IMR-90 (cell line): ENCODE data around the gene NBPF1. TPM values are rescaled to one million over a fixed set of nuclear protein-coding genes. Genes with fewer than 3 reads are reported as not detected.

Experiments
- ATAC-seq: fragments of 200-7000 bp; cut with Tn5 transposase; 2 replicates; pipeline ENCODE4 v1.9.1; 2020; ENCODE audit warnings: low read depth, mild to moderate bottlenecking, moderate library complexity
- BruUV-seq: library from RNA; stranded (reverse); fragments of 400-500 nt; replicated peaks from 2 replicates; lab custom pipeline; 2021; lab: Mats Ljungman, UMichigan
- CTCF ChIA-PET: fragments of 300-600 bp; formaldehyde crosslinking; extraction: SDS; loops from one replicate; lab custom pipeline; 2021; ENCODE audit warnings: antibody characterized with exemption; lab: Yijun Ruan, JAX
- POLR2A ChIA-PET: fragments of 300-600 bp; sonication (Branson Sonifier 250); formaldehyde crosslinking; loops from one replicate; lab custom pipeline; 2022; ENCODE audit warnings: antibody characterized with exemption; ENCODE audit not compliant: unreplicated experiment; lab: Charles Lee
- DNase-seq: peaks from one replicate; pipeline ENCODE4 v3.0.0; 2013
- H2AFZ ChIP-seq: replicated peaks from 2 replicates; pipeline ENCODE3; 2013; ENCODE audit warnings: low read length, mild to moderate bottlenecking; ENCODE audit not compliant: poor library complexity
- H2AK5ac ChIP-seq: 2 replicates; pipeline ENCODE4 v1.6.1; 2013; ENCODE audit warnings: low read depth, low read length, inconsistent platforms
- H2AK9ac ChIP-seq: replicated peaks from 2 replicates; pipeline ENCODE3; 2013; ENCODE audit warnings: mild to moderate bottlenecking, low read depth, low read length, moderate library complexity; ENCODE audit not compliant: poor library complexity
- H2BK120ac ChIP-seq: 2 replicates; pipeline ENCODE4 v1.6.1; 2013; ENCODE audit warnings: low read depth, low read length, inconsistent platforms
- H2BK15ac ChIP-seq: 3 replicates; pipeline ENCODE4 v1.6.1; 2013; ENCODE audit warnings: low read depth, low read length, inconsistent platforms
- H2BK20ac ChIP-seq: 2 replicates; pipeline ENCODE4 v1.6.1; 2013; ENCODE audit warnings: low read depth, mild to moderate bottlenecking, inconsistent platforms, low read length, moderate library complexity
- H2BK5ac ChIP-seq: 2 replicates; pipeline ENCODE4 v1.6.1; 2013; ENCODE audit warnings: mild to moderate bottlenecking, low read depth, low read length, inconsistent platforms; ENCODE audit not compliant: poor library complexity, severe bottlenecking
- H3K14ac ChIP-seq: replicated peaks from 2 replicates; pipeline ENCODE4 v1.6.1; 2013; ENCODE audit warnings: low read depth, low read length, inconsistent platforms
- H3K18ac ChIP-seq: 2 replicates; pipeline ENCODE4 v1.6.1; 2013; ENCODE audit warnings: low read depth, low read length, control low read depth
- H3K23ac ChIP-seq: 2 replicates; pipeline ENCODE4 v1.6.1; 2013; ENCODE audit warnings: low read depth, low read length, inconsistent platforms
- H3K27ac ChIP-seq: 2 replicates; pipeline ENCODE4 v1.5.1; 2013; ENCODE audit warnings: mild to moderate bottlenecking, control low read depth, low read length; ENCODE audit not compliant: insufficient read depth
- H3K27me3 ChIP-seq: 2 replicates; pipeline ENCODE4 v1.6.1; 2013; ENCODE audit warnings: low read length; ENCODE audit not compliant: control insufficient read depth, insufficient read depth
- H3K36me3 ChIP-seq: 2 replicates; pipeline ENCODE4 v1.6.1; 2013; ENCODE audit warnings: low read length, mixed read lengths; ENCODE audit not compliant: control insufficient read depth, insufficient read depth
- H3K4ac ChIP-seq: 2 replicates; pipeline ENCODE4 v1.6.1; 2013; ENCODE audit warnings: low read depth, low read length, inconsistent platforms
- H3K4me1 ChIP-seq: 2 replicates; pipeline ENCODE4 v1.6.1; 2013; ENCODE audit warnings: low read length, mixed read lengths; ENCODE audit not compliant: control insufficient read depth, insufficient read depth
- H3K4me2 ChIP-seq: 2 replicates; pipeline ENCODE4 v1.6.1; 2013; ENCODE audit warnings: low read depth, mild to moderate bottlenecking, control low read depth, low read length, moderate library complexity
- H3K4me3 ChIP-seq: 2 replicates; pipeline ENCODE4 v1.5.1; 2013; ENCODE audit warnings: low read depth, mild to moderate bottlenecking, control low read depth, low read length, moderate library complexity; ENCODE audit not compliant: insufficient read depth
- H3K56ac ChIP-seq: 2 replicates; pipeline ENCODE4 v1.6.1; 2013; ENCODE audit warnings: low read length, inconsistent platforms; ENCODE audit not compliant: insufficient read depth; ENCODE audit errors: extremely low read depth
- H3K79me1 ChIP-seq, 2 experiments: 2 replicates each; pipeline ENCODE4 v1.6.1; 2013; ENCODE audit warnings: low read length in 2 of 2, inconsistent platforms in 1 of 2, low read depth in 1 of 2
- H3K9ac ChIP-seq: 2 replicates; pipeline ENCODE4 v1.6.1; 2013; ENCODE audit warnings: low read depth, low read length, control low read depth
- H3K9me1 ChIP-seq: 2 replicates; pipeline ENCODE4 v1.6.1; 2013; ENCODE audit warnings: low read length, inconsistent platforms; ENCODE audit not compliant: insufficient read depth
- H3K9me3 ChIP-seq: 2 replicates; pipeline ENCODE4 v1.6.1; 2013; ENCODE audit warnings: low read length; ENCODE audit not compliant: control insufficient read depth, insufficient read depth
- H4K20me1 ChIP-seq: 2 replicates; pipeline ENCODE4 v1.6.1; 2013; ENCODE audit warnings: low read length, inconsistent platforms; ENCODE audit not compliant: insufficient read depth
- H4K5ac ChIP-seq: 2 replicates; pipeline ENCODE4 v1.6.1; 2013; ENCODE audit warnings: mild to moderate bottlenecking, low read depth, low read length, control low read depth
- H4K8ac ChIP-seq, 2 experiments: 2 replicates each; pipeline ENCODE4 v1.6.1; 2013; ENCODE audit warnings: low read depth in 2 of 2, low read length in 2 of 2, control low read depth in 1 of 2, inconsistent platforms in 1 of 2
- H4K91ac ChIP-seq: 2 replicates; pipeline ENCODE4 v1.6.1; 2013; ENCODE audit warnings: low read depth, low read length, inconsistent platforms; ENCODE audit not compliant: insufficient read depth
- BHLHE40 ChIP-seq: fragments of 150-350 bp; IDR thresholded peaks from 2 replicates; pipeline ENCODE4 v1.6.1; 2016; ENCODE audit warnings: mild to moderate bottlenecking, low read depth, low read length
- CHD1 ChIP-seq: IDR thresholded peaks from 2 replicates; pipeline ENCODE4 v1.6.1; 2012; ENCODE audit warnings: low read depth, low read length, improper control_type of control experiment
- FOS ChIP-seq: fragments of 150-350 bp; IDR thresholded peaks from 2 replicates; pipeline ENCODE4 v1.6.1; 2016; ENCODE audit warnings: low read depth, low read length
- MAZ ChIP-seq: IDR thresholded peaks from 2 replicates; pipeline ENCODE4 v1.6.1; 2012; ENCODE audit warnings: low read depth, mild to moderate bottlenecking, low read length, improper control_type of control experiment, moderate library complexity, borderline replicate concordance
- MXI1 ChIP-seq: IDR thresholded peaks from 2 replicates; pipeline ENCODE4 v1.6.1; 2012; ENCODE audit warnings: low read depth, mild to moderate bottlenecking, low read length, moderate library complexity, borderline replicate concordance
- NFE2L2 ChIP-seq: fragments of 150-350 bp; IDR thresholded peaks from 2 replicates; pipeline ENCODE4 v1.6.1; 2016; ENCODE audit warnings: low read depth, mild to moderate bottlenecking, low read length
- POLR2A ChIP-seq: IDR thresholded peaks from 2 replicates; pipeline ENCODE4 v1.6.1; 2012; ENCODE audit warnings: mild to moderate bottlenecking, low read depth, low read length
- RAD21 ChIP-seq: IDR thresholded peaks from 2 replicates; pipeline ENCODE4 v1.6.1; 2012; ENCODE audit warnings: low read length, improper control_type of control experiment
- RCOR1 ChIP-seq: IDR thresholded peaks from 2 replicates; pipeline ENCODE4 v1.6.1; 2012; ENCODE audit warnings: mild to moderate bottlenecking, low read length, improper control_type of control experiment; ENCODE audit not compliant: insufficient replicate concordance
- SMC3 ChIP-seq: fragments of 150-350 bp; IDR thresholded peaks from 2 replicates; pipeline ENCODE4 v1.6.1; 2016; ENCODE audit warnings: low read depth, mild to moderate bottlenecking, antibody characterized with exemption, low read length, moderate library complexity
- WGBS, 2 experiments: methylation state at CpG; one replicate each; pipeline versions ENCODE4 v1.1.5 to v1.1.7; 2013; ENCODE audit warnings: missing lambda C conversion rate in 2 of 2; ENCODE audit not compliant: insufficient read length in 1 of 2; ENCODE audit errors: extremely low coverage in 2 of 2; 5-methylcytosine and 5-hydroxymethylcytosine counted together
- dilution Hi-C: fragments of 300-500 bp; cut with HindIII; formaldehyde crosslinking; loops from one replicate; pipeline ENCODE4 v1.14.3; 2018; ENCODE audit warnings: low sequenced_read_pairs; ENCODE audit not compliant: unreplicated experiment
- in situ Hi-C: fragments of 300-500 bp; cut with MboI; formaldehyde crosslinking; loops from 3 replicates; pipeline ENCODE4 v1.14.3; 2019; ENCODE audit warnings: low sequenced_read_pairs, inconsistent platforms, mixed read lengths
- intact Hi-C: fragments of 100-400 bp; cut with micrococcal nuclease; formaldehyde crosslinking; loops from 2 replicates; pipeline ENCODE4 v1.10.0; 2022
- polyA plus RNA-seq, 3 experiments: library from polyadenylated mRNA; depleted of rRNA; stranded (reverse); fragments of >200 nt; gene quantifications; 2 replicates each; pipeline ENCODE4 v1.2.3, GENCODE V29; 2012; ENCODE audit warnings: low replicate concordance in 1 of 3
- total RNA-seq: library from RNA; depleted of rRNA; stranded (reverse); fragments of >200 nt; gene quantifications from 2 replicates; pipeline ENCODE4 v1.2.3, GENCODE V29; 2012
- TF ChIP-seq, protein P1 (sequence below): fragments of 150-350 bp; IDR thresholded peaks from 2 replicates; pipeline ENCODE4 v1.6.1; 2017; ENCODE audit warnings: mild to moderate bottlenecking, antibody characterized with exemption, low read length, low read depth
- TF ChIP-seq, protein P2 (sequence below): fragments of 150-350 bp; IDR thresholded peaks from 2 replicates; pipeline ENCODE4 v1.6.1; 2016; ENCODE audit warnings: low read depth, mild to moderate bottlenecking, low read length, moderate library complexity, borderline replicate concordance

Gene NBPF1
- total and polyA plus RNA-seq, 2 of the 4 experiments (the other 2 are of a cell fraction) = 18.8 to 25.3 TPM

DNA sequence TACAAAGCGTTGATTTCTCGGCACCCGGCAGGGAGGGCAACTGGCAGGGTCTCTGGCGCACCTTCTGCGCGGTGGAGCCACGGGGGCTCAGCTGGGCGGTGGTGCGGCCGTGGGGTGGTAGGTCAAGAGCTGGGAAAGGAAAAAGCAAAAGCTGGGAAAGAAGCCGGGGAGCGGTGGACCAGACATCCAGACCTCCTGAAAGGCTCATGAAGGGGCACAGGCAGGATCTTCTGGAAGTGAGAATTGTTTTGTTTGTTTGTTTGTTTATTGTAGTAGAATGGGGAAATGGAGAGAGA, 92.1 kb downstream of the NBPF1 start:
- H2BK120ac ChIP-seq = no peak overlapping the region
- no peak overlapping the region for H3K4me2 ChIP-seq
- no peak overlapping the region for H3K56ac ChIP-seq
- no peak overlapping the region for H3K18ac ChIP-seq
- no peak overlapping the region for H3K23ac ChIP-seq
- no peaks in the 10 kb centered on the region for H3K36me3 ChIP-seq
- no peak overlapping the region for H2BK15ac ChIP-seq
- no peaks in the 10 kb centered on the region; the same call in 1 of the 2 replicates for H3K9me1 ChIP-seq
- in situ Hi-C loops (no loop called here), dilution Hi-C loops (no loop called here), intact Hi-C loops (no loop called here)
- BruUV-seq = no TSS peak
- WGBS, 2 experiments = 32% methylated on average over 9 of the region's 12 CpGs; no CpG with 5 or more reads in 1 of the 2 experiments
- DNase-seq = no peak
- no peaks in the 10 kb centered on the region for H3K79me1 ChIP-seq
- H4K8ac ChIP-seq = no peak overlapping the region
- H4K5ac ChIP-seq = no peak overlapping the region
- POLR2A ChIA-PET = no interaction called here
- CTCF ChIA-PET = no interaction called here
- H4K20me1 ChIP-seq = no peaks in the 10 kb centered on the region
- no peak overlapping the region for H3K9ac ChIP-seq
- H4K91ac ChIP-seq = no peak overlapping the region
- H3K9me3 ChIP-seq = no peaks in the 10 kb centered on the region
- H2BK20ac ChIP-seq = no peak overlapping the region
- no peak overlapping the region for H2BK5ac ChIP-seq
- H3K27ac ChIP-seq = no peak overlapping the region
- H3K14ac ChIP-seq = no peak overlapping the region
- TF ChIP-seq MAZ = no peak
- no peak for TF ChIP-seq POLR2A
- TF ChIP-seq CHD1 = no peak
- no peak for TF ChIP-seq NFE2L2
- TF ChIP-seq, protein P1, sequence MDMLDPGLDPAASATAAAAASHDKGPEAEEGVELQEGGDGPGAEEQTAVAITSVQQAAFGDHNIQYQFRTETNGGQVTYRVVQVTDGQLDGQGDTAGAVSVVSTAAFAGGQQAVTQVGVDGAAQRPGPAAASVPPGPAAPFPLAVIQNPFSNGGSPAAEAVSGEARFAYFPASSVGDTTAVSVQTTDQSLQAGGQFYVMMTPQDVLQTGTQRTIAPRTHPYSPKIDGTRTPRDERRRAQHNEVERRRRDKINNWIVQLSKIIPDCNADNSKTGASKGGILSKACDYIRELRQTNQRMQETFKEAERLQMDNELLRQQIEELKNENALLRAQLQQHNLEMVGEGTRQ = no peak
- TF ChIP-seq SMC3 = no peak
- no peak for TF ChIP-seq RCOR1
- TF ChIP-seq FOS = no peak
- TF ChIP-seq, protein P2, sequence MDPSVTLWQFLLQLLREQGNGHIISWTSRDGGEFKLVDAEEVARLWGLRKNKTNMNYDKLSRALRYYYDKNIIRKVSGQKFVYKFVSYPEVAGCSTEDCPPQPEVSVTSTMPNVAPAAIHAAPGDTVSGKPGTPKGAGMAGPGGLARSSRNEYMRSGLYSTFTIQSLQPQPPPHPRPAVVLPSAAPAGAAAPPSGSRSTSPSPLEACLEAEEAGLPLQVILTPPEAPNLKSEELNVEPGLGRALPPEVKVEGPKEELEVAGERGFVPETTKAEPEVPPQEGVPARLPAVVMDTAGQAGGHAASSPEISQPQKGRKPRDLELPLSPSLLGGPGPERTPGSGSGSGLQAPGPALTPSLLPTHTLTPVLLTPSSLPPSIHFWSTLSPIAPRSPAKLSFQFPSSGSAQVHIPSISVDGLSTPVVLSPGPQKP = no peak
- no peak for TF ChIP-seq RAD21
- TF ChIP-seq BHLHE40 = no peak
- no peak for TF ChIP-seq MXI1
- no peak overlapping the region for H3K4me3 ChIP-seq
- peaks cover 34% of the 10 kb centered on the region for H3K27me3 ChIP-seq
- no peak overlapping the region for H2AK5ac ChIP-seq
- ATAC-seq = no peak
- H3K4me1 ChIP-seq = no peaks in the 10 kb centered on the region
- no peak overlapping the region for H3K4ac ChIP-seq
- no peak overlapping the region for H2AK9ac ChIP-seq
- H2AFZ ChIP-seq = no peak overlapping the region
